DMS153 treated with DMSO at 0.1 percent for 48 hours (cell line): ENCODE results near the gene FADS3.
"Not testable (repeated sequence)": the region's sequence is repeated elsewhere in the genome, so short reads cannot be mapped to it uniquely, and the experiment has no call there.

Experiments
- DNase-seq: peaks from one replicate; lab custom pipeline; 2025; ENCODE audit not compliant: unreplicated experiment; lab: John Stamatoyannopoulos, UW

FADS3 gene

DNA sequence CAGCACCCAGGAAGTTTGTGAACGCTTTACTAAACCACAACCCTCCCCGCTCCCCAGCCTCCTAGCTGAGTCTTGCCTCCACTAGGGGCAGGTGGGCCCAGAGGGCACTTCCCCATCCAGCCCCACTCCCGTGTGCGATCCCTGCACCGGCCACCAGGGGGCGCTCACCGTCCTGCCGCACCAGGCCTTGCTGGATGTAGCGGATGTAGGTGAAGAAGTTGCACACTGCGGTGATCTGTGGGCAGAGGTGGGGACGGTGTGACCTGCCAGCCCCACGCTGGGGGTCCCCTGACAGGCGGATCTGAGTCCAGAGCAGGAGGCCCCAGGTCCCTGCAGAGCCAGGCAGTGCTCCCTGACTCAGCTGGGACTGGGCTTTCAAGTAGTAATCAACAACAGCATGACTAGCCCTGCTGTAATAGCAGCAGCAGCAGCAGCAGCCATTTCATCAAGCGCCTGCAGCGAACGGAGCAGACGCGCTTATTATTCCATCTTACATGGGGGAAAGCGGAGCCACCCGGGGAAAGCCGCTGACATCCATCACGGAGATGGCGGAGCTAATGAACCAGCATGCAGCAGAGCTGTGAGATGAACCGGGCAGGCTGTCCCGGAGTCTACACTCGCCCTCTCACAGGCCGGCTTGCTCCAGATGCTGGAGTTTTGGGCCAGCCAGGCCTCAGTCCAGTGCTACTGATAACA lies 7.9 kb upstream of the FADS3 start:
- DNase-seq: peak; percentile 67

DNA sequence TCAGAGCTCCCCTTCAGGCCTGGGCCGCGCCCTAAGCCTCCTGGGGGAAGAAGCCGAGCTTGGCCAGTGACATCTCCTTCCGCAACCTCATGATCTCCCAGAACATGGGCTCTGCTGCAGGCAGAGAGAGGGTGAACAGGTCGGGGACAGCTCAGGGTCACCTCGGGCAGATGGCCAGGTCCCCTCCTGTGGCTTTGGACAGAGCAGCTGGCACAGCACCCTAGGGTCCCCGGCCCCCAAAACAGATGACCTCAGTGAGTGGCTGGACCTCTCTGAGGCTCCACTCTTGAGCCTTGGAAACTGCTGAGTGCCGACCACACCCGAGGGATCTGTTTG lies 6.9 kb upstream of the FADS3 start:
- no peak for DNase-seq

DNA sequence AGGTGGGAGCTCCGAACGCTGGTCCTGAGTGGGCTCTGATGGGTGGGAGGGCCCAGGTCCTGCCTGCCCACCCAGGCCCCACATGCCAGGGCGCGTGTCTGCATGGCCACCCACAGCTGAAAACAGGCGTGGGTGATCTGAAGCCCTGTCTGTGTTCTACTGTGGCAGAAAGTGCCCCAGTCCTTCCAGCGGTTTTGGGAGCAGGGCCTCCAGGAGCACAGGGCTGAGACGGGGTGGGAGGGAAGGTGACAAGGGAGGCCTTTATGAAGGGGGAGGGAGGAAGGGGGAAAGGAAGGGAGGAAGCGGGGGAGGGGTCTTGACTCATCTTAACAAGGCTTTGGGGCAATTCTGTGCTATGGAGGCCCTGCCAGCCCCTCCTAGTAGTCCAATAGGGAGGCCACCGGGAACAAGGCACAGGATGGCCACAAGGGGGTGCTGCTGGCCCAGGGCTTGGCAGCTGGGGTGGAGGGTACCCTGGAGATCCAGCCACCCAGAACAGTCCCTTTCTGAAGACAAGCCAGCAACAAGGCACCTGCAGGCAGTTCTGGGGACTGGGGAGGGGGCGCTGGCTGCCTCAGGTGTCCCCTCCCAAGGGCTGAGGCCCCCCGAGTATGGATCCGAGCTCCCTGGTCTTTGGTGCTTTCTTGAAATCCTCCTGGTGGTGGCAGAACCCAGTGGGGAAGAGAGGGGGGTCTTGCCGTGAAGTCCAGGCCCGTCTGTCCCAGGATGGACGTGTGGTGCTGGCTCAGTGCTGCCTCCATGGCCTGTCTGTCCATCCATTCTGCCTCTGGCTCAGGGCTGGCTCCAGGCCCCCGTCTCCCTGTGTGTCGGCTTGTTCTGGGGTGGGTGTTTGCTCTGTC lies 6.3 kb upstream of the FADS3 start:
- DNase-seq: peak; percentile 37

DNA sequence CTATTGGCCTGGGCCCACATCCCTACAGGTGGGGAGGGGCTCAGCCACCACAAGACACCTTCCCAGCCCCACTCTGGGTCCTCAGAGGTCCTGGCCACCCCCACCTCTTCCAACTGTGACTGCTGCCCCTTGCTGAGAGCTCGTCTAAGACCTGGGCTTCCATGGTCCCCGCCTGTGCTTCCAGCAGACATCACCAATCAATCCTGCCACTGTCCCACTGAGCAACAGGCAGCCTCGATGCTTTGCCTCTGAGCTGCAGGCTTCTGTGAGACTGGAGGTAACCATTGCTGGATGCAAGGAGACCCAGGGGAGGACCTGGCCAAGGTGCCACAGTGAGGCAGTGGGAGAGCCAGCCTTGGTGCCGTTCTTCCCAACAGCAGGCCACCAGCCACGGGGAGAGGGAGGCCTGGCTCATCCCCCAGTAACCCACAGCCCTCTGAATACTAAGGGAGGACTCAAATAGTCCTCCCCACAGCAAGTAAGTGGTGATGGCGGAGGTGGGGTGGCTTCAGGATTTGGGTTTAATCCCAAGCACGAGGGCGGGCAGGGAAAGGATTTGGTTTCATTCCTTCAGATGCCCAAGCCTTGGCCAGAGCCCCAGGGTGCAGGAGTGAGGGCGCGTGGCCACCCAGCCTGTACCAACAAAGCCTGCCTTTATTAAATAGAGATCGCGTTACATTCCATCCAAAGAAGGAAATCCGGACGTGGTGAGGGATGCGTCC lies 5.5 kb upstream of the FADS3 start:
- DNase-seq: no peak

- no peak for DNase-seq
Observed at GRCh38 chr11:61895718-61896059, 4.3 kb upstream of the FADS3 start.

DNA sequence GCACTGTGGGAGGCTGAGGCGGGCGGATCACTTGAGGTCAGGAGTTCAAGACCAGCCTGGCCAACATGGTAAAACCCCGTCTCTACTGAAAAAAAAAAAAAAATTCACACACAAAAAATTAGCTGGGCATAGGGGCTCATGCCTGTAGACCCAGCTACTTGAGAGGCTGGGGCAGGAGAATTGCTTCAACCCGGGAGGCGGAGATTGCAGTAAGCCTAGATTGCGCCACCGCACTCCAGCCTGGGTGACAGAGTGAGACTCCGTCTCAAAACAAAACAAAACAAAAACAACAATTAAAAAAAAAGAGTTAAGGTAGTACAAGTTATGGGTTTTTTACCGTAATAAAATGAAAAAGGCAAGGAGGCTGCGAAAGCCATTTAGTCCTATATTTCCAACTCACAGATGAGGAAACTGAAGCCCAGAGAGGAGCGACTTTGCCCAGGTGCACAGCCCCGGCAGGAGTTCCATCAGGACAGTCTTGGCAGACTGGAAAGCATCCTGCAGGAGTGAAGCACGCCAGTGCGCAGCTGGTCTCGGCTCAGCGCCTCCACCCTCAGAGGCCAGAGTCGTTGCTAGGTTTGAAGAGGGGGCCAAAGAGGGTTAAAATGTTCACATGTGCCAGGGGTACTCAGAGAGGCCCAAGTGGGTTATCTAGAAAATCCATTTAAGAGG lies 3.8 kb upstream of the FADS3 start:
- DNase-seq: no peak

- DNase-seq: no peak
Observed at GRCh38 chr11:61893981-61894380, 2.6 kb upstream of the FADS3 start.

- no peak for DNase-seq
Observed at GRCh38 chr11:61892085-61892370, 683 bp upstream of the FADS3 start.

GRCh38 chr11:61890529-61891330 lies 615 bp downstream of the FADS3 start:
- DNase-seq: no peak

GRCh38 chr11:61889831-61890230 lies 1.5 kb downstream of the FADS3 start:
- no peak for DNase-seq

- DNase-seq: no peak
Observed at GRCh38 chr11:61888590-61888989, 2.8 kb downstream of the FADS3 start.

DNA sequence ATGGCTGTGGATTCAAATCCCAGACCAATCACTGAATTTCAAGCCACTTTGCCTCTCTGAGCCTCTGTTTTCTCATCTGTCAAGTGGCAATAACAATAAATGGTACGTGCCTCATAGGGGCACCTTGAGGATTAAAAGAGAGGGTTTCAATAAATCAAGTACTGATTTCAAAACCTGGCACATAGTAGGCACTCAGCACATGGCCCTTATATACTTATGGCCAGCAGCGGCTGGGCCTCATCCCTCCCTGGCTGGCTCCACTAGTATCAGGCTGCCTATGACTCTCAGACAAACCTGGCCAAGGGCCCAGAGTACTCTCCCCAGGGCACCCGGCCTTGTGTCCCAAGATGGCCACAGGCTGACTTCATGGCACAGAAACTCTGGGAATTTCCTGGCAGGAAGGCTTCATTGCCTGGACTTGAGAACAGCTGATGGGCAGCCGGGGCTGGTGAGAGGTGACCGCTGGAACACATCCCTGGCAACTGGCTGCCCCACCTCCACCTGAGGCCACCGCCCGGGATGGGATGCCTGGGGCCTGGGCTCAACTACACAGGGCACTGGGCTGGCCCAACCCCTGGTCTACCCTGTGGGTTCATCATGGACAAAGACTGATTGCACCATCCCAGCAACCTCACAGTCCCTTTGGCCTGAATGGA lies 3.4 kb downstream of the FADS3 start:
- DNase-seq: no peak

GRCh38 chr11:61886643-61887042 lies 4.7 kb downstream of the FADS3 start:
- DNase-seq: no peak

GRCh38 chr11:61885784-61886580 lies 5.4 kb downstream of the FADS3 start:
- no peak for DNase-seq

DNA sequence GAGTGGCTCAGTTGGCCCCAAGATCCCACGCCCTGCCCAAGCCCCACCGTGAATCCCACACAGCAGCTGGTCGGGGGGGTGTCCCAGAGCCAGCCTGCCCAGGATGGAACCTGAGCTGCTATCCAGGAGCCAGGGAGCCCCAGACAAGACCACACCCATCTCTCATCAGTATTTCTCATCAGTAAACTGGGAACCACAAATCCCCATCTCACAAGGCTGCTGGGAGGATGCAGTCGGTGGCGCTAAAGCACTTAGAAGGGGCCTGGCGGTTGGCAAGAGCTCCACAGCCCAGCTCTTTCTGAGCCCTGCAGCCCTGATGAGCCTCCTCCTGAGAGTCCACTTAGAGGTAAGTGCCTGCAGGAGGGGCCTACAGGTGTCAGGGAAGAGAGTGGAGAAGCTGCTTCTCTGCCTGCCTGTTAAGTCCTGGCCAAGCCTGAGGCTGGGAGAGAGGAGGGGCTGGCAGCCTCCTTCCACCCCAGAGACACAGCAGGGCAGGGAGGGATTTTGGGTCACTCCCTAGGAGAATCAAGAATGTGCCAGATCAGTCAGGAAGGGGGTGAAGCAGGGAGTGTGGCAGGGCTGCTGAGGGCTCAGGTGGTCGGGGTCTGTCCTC lies 6.1 kb downstream of the FADS3 start:
- DNase-seq: no peak

DNA sequence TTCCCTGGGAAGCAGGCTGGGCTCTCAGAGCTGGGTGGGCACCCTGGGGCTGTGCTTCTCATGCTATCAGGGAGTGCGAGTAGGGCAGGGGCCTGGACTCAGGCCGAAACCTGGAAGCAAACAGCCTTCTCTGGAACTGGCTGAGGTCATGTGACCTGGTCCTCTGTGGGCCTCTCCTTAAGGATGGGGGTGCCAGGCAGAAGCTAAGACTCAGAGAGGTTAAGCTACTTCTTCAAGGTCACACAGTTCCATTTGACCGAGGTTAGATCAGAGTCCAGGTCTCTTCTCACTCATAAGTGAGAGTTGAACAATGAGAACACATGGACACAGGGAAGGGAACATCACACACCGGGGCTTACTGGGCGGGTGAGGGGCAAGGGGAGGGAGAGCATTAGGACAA lies 7.4 kb downstream of the FADS3 start:
- no peak for DNase-seq

DNA sequence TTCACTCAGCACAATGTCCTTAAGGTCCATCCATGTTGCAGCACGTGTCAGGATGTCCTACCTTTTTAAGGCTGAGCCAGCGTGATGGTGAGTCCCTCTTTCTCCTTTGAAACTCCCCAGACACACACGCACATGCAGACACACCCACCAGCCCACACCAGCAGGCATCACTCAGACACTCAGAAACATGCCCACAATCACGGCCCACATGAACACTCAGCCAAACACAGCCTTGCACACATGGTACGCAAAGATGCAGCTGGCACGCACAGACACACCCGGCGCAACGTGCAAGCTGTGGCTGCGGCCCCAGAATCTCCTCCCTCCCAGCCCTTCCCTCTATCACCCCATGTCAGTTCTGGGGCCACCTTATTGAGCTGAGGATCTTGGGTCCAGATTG lies 8.0 kb downstream of the FADS3 start:
- DNase-seq: no peak

- no peak for DNase-seq
Observed at GRCh38 chr11:61882879-61883278, 8.5 kb downstream of the FADS3 start.

DNA sequence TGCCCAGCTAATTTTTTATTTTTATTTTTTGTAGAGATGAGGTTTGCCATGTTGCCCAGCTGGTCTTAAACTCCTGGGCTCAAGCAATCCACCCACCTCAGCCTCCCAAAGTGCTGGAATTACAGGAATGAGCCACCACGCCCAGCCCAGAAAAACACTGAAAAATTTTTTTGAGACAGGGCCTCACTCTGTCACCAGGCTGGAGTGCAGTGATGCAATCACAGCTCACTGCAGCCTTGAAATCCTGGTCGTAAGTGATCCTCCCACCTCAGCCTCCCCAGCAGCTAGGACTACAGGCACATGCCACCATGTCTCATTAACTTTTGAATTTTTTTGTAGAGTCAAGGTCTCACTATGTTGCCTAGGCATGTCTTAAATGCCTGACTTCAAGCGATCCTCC lies 9.1 kb downstream of the FADS3 start:
- not testable (repeated sequence) for DNase-seq
